8988T (cell line): ENCODE results near the gene BMERB1.
"Not testable (repeated sequence)": the region's sequence is repeated elsewhere in the genome, so short reads cannot be mapped to it uniquely, and the experiment has no call there.

ENCODE experiments used
- DNase-seq: peaks from one replicate; pipeline ENCODE4 v3.0.0; 2011

Gene BMERB1

GRCh38 chr16:15526731-15527130 is 92.3 kb downstream of the BMERB1 start:
- DNase-seq: no peak

- no peak for DNase-seq
These were observed 95.3 kb downstream of the BMERB1 start for GRCh38 chr16:15529673-15530072.

GRCh38 chr16:15530085-15530484 is 95.7 kb downstream of the BMERB1 start:
- no peak for DNase-seq

GRCh38 chr16:15532825-15533224 is 98.4 kb downstream of the BMERB1 start:
- DNase-seq: no peak

GRCh38 chr16:15533386-15533785 is 99.0 kb downstream of the BMERB1 start:
- no peak for DNase-seq

GRCh38 chr16:15535772-15536171 is 101.4 kb downstream of the BMERB1 start:
- no peak for DNase-seq

GRCh38 chr16:15536843-15537242 is 102.5 kb downstream of the BMERB1 start:
- DNase-seq: no peak

- no peak for DNase-seq
These were observed 104.1 kb downstream of the BMERB1 start for GRCh38 chr16:15538507-15538906.

GRCh38 chr16:15539197-15539596 is 104.8 kb downstream of the BMERB1 start:
- no peak for DNase-seq

GRCh38 chr16:15542261-15542660 is 107.9 kb downstream of the BMERB1 start:
- no peak for DNase-seq

GRCh38 chr16:15542734-15543347 is 108.5 kb downstream of the BMERB1 start:
- DNase-seq: no peak

GRCh38 chr16:15544405-15544804 is 110.0 kb downstream of the BMERB1 start:
- DNase-seq: no peak

- DNase-seq: no peak
These were observed 111.2 kb downstream of the BMERB1 start for GRCh38 chr16:15545544-15545943.

GRCh38 chr16:15547072-15547767 is 112.8 kb downstream of the BMERB1 start:
- DNase-seq: not testable (repeated sequence)

- DNase-seq: no peak
These were observed 113.3 kb downstream of the BMERB1 start for GRCh38 chr16:15547768-15548096.

GRCh38 chr16:15548482-15548891 is 114.1 kb downstream of the BMERB1 start:
- DNase-seq: no peak

GRCh38 chr16:15552507-15552906 is 118.1 kb downstream of the BMERB1 start:
- no peak for DNase-seq

- no peak for DNase-seq
These were observed 119.1 kb downstream of the BMERB1 start for GRCh38 chr16:15553313-15554088.

- DNase-seq: no peak
These were observed 121.7 kb downstream of the BMERB1 start for GRCh38 chr16:15556130-15556529.

GRCh38 chr16:15557258-15557657 is 122.9 kb downstream of the BMERB1 start:
- DNase-seq: no peak

- no peak for DNase-seq
These were observed 124.8 kb downstream of the BMERB1 start for GRCh38 chr16:15559176-15559575.

GRCh38 chr16:15564604-15565339 is 130.4 kb downstream of the BMERB1 start:
- no peak for DNase-seq

GRCh38 chr16:15566095-15566494 is 131.7 kb downstream of the BMERB1 start:
- DNase-seq: no peak
